ENCODE measurements around the gene RDX. TPM values are rescaled to one million over a fixed set of nuclear protein-coding genes. Genes with fewer than 3 reads are reported as not detected.
"Not testable (repeated sequence)": the region's sequence is repeated elsewhere in the genome, so short reads cannot be mapped to it uniquely, and the experiment has no call there.

RDX gene
- total RNA-seq, 1 donor from 2014 or later, result 127 TPM

DNA sequence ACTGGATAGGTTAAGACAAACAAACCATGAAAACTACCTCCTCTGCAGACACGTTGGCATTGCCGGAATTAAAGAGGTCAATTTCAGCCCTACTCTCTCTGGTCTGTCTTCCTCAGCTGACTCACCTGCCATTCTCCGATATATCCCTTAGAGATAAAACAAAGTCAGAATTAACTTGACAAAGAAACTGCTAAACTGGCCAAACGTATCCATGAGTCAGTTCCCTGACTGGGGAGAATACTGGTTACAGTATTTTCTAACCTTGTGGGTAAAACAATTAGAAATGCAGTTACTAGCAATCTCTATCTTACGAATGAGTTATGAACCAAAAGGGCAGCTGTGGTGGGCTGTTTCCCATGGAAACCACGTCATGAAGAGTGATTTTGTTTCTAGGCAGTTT, 96.2 kb downstream of the RDX start:
- DNase-seq (ENCODE audit: low read depth, low spot score), result no peak

DNA sequence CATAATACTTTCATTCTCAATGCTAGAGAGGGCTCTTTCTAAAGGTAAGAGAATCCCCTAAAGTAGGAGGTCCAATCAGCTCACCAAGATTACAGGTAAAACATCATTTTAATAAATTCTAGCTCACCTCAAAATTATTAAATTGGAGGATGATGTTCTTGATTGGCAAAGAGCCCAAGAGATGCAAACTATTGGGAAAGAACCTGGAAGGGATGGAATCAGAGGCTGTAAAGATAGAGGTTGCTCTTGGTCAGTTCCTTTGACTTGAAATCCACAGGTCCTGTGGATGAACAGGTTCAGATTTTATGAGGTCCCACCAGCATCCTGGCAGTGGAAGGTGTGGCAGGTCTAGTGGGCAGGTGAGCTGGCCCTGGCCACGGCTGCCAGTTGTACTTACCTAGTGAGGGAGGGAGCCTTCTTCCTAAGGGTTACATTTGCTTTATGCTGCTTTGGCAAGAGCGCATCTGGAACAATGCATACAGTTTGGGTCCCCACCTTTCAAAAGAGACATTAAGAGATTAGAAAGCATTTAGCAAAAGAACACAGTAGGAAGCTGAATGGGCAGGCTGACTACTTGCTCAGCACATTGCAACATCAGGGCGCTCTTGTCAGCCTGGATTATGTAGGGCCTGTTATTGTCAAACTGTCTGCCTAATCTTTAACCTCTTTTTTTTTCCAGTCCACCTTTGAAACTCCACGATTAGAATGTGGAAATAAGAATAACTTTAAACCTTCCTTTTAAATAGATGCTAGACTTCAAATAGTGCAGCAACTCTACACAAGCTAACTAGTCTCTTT, 97.0 kb downstream of the RDX start:
- DNase-seq (ENCODE audit: low read depth, low spot score), result no peak

DNA sequence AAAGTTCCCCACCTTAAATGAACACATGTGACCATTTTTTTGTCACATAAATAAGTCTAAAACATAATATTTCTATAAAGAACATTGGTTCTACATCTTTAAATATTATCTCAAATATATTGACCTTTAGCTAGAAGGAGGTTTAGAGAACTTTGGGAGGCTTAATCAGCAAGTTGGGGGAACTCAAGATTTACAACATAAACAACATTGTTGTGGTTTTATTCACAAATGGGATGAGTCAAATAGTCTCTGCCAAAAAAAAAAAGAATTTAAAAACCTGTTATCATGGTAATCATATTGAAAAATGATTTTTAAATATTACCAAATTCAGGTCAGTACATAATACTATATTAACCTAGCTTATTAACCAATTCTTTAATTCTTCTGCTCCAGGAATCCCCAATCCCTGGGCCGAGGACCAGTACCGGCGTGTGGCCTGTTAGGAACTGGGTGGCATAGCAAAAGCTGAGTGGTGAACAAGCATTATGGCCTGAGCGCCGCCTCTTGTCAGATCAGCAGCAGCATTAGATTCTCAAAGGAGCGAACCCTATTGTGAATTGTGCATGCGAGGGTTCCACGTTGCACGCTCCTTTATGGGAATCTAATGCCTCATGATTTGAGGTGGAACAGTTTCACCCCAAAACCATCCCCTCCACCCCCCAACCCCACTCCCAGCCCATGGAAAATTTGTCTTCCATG, 98.2 kb downstream of the RDX start:
- DNase-seq (ENCODE audit: low read depth, low spot score), result no peak

DNA sequence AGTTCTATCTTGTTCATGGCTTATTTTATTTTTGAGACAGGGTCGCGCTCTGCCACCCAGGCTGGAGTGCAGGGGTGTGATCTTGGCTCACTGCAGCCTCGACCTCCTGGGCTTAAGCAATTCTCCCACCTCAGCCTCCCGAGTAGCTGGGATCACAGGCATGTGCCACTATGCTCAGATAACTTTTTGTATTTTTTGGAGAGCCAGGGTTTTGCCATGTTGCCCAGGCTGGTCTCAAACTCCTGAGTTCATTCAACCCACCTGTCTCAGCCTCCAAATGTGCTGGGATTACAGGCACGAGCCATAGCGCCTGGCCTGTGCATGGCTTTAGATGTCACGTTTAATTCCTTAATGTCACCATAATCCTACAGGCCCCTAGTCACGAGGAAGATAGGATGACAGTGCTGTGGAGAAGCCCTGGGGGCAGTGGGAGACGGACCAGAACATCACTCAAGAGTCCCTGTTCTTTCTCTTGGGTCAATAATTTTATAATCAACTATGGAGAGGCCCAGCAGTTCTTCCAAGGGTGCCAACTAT, 99.5 kb downstream of the RDX start:
- DNase-seq (ENCODE audit: low read depth, low spot score), result no peak

DNA sequence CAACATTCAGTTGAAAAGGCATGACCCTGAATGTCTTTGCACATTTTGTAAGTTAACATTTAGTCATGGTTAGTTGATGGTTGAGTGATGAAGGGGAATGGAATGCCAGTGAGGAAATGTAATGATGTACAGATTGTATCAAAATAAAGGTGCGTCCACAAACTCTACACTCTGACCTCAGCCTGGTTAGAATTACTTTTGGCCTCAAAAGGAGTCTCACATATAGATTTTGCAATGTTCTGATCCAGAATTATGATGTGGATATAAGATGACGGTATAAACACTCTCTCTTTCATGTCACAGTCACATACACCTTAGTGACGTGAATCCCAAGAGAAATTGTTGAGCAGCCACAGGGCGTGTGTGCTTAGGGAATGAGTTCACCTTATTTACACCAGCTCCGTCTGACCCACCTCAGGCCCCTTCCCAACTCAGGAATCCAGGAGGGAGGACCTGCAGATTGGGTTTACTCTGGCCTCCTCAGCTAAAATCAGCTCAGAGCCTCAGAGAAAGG, 100.1 kb downstream of the RDX start:
- DNase-seq (ENCODE audit: low read depth, low spot score), result no peak

DNA sequence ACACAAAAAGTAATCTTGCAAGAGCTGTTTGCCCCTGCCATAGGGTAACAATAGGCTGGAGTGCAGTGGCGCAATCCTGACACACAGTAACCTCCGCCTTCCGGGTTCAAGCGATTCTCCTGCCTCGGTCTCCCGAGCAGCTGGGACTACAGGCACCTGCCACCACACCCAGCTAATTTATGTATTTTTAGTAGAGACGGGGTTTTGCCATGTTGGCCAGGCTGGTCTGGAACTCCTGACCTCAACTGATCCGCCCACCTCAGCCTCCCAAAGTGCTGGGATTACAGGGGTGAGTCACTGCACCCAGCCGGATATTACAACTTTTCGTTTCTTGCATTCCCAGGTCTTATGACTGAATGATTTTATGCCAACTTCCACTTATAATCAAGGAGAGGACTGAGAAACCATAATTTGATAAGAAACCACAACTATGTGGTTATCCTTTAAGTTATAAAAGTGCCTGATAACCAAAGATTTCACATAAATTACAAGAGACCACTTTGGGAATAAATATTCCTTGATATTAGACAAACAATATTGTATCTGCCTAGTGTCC, 102.1 kb downstream of the RDX start:
- DNase-seq (ENCODE audit: low read depth, low spot score), result peak; percentile 47

DNA sequence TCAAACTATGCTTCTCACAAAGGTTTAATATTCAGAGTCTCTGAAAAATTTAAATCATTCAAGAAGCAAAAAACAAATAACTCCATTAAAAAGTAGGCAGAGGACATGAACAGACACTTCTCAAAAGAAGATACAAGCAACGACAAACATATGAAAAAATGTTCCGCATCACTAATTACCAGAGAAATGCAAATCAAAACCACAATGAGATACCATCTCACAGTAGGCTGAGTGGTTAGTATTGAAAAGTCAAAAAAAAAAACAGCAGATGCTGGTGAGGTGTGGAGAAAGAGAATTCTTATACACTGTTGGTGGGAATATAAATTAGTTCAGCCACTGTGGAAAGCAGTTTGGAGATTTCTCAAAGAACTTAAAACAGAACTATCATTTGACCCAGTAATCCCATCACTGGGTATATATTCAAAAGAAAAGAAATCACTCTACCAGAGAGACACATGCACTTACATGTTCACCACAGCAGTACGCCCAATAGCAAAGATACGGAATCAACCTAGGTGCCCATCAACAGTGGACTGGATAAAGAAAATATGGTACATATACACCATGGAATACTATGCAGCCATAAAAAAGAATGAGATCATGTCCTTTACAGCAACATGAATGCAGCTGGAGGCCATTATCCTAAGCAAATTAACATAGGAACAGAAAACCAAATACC, 103.7 kb downstream of the RDX start:
- not testable (repeated sequence) for DNase-seq (ENCODE audit: low read depth, low spot score)

DNA sequence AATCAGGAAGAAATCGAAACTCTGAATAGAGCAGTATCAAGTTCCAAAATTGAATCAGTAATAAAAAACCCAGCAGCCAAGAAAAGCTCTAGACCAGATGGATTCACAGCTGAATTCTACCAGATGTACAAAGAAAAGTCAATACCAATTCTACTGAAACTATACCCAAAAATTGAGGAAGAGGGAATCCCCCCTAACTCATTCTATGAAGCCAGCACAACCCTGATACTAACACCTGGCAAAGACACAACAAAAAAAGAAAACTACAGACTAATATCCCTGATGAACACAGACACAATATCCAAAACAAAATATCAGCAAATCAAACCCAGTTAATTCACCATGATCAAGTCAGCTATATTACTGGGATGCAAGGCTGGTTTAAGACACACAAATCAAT, 105.5 kb downstream of the RDX start:
- no peak for DNase-seq (ENCODE audit: low read depth, low spot score)

DNA sequence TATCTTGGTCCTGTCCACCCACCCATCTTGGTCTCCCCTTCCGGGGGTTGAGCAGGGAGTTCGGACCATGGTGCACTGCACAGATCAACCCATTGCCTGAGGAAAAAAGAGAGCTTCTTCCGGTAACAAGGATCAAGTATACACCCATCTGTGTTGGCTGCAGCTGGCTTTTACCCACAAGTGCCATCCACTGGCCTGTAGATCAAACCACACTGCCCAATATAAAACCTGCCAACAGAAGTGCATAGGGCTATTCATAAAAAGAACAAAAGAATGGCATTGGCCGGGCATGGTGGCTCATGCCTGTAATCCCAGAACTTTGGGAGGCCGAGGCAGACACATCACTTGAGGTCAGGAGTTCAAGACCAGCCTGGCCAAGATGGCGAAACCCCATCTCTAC, 108.7 kb downstream of the RDX start:
- no peak for DNase-seq (ENCODE audit: low read depth, low spot score)

DNA sequence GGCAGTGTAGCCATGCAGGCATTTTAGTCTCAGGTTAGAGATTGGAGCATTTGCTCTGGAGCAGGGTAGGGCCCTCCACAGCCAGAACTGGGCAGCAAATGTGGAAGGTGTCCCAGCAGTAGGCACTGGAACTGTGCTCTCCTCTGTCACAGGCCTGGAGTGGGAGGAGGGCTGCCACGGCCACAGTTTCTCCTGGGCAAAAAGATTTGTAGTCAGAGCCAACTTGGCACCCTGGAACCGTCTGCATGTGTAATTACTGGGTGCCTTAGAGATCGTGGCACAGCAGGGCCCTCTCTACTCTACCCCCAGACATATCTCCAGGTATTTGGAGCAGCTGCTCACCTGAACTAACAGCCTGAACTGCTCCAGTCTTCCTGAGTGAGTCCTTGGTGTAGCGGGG, 109.5 kb downstream of the RDX start:
- DNase-seq (ENCODE audit: low read depth, low spot score), result no peak

DNA sequence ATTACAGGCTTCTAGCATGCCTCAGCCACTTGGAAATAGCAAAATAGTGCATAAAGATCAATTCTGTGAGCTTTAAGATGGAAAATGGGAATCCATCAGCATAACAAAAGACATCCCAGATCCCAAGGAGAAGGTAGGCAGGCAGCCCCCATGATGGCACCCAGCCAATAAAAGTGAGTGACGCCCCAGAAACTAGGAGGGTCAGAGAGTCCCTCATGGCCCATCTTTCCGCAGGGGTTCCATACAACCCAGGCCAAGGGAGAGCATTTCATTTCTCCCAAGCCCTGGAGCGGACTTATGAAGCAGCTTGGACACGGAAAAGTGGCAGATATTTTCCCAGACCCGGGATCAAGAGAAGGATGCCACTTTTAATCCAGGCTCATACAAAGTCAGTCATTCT, 110.0 kb downstream of the RDX start:
- DNase-seq (ENCODE audit: low read depth, low spot score), result no peak

DNA sequence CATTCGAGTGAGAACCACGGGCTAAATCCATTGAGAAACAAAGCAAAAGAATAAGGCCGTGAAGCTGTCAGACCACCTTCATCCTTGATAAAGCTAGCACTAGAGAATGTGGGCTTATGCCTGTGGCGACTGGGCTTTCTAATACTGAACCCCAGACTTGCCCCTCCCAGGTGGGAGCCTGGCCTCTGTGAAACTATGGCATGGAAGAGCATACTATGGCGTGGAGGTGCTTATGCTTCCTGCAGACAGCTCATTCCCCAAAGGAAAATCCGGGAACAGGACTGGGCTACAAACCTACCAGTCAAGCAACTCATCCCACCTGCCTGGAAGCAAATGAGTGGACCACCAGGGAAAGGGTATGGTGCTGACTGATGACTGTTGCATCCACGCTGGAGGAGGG, 110.8 kb downstream of the RDX start:
- no peak for DNase-seq (ENCODE audit: low read depth, low spot score)

DNA sequence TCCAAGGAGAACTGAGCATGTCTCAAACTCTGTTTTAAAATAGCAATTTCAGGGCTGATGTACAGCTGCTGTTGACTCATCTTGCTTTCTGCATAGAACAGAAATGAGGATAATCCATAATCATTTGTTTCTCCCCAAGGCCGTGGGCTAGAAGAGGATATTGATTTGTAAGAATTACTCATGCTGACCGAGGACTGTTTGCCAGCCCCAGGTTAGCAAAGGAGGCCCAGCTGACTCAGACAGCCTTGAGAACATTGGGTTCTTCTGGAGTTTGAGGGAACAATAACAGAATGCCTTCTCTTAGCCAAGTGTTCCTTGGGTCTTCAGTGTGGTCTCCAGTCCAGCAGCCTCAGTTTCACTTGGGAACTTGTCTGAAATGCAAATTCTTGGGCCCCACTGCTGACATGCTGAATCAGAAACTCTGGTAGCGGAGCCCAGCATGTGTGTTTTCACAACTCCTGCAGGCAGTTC, 111.3 kb downstream of the RDX start:
- no peak for DNase-seq (ENCODE audit: low read depth, low spot score)

DNA sequence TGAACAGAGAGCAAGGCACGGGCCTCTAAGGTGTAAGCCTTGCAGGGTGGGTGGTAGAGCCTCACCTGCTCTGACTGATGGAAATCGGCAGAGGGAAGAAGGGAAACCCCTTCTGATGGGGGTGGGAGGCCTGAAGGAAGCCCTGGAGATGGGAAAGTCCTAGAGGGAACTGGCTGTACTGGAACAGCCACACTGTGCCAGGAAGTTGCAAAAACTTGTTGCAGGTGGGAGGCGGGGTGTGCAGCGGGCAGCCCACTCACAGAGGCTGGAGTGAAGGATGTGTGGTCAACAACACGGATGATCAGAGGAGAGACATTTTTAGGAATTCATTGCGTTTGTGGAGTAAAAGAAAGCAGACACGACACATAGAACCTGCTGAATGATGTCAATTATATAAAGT, 112.0 kb downstream of the RDX start:
- DNase-seq (ENCODE audit: low read depth, low spot score), result no peak

DNA sequence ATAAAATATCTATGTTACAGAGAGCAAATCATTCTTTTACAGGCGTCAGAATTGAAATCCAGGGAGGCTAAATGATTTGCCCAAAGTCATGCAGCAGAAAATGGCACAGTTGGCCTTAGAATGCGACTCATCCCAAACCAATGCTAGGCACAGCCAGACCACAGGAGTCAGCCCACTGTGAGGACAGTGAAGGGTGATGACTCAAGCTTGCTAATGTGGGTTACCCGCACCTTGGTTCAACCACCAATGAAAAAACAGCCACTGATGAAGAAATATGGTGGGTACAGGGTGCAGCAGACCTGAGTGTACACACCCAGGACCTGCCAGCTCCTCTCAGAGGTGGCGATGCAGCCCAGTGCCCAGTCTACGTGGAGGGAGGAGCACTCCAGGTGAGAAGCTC, 113.5 kb downstream of the RDX start:
- DNase-seq (ENCODE audit: low read depth, low spot score), result no peak

DNA sequence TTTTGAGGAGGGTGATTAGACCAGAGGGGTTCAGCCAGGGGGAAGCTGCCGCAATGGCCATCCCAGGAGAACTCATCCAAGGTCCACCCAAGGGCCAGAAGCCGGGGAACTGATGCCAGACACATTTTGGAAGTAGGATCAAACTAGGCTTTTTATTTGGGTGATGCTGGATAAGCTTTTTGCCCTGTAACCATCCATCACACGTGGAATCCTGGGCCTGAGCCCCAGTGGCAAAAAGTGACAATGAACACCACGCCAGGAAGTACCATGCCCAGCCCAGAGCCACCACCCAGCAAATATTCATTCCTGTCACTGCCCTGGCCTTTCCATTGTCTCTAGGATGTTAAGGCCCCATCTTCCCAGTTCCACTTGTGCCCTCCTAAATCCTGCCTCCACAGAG, 117.3 kb downstream of the RDX start:
- DNase-seq (ENCODE audit: low read depth, low spot score), result no peak

DNA sequence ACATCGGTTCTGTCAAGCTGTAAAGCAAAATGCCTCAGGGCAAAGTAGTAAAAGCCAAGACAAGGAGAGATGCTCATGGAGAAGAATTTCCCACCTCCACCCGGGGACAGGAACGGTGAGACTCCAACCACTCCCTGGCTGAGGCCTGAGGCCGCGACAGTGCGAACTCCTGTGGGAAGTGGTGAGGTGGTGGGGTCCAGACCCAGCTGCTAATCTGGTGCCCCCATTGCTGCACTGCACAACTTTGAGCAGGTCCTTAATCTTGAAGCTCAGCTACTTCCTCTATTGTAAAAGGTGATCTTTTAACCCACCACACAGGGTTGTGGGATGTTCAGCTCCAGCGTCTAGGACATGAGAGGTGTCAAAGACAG, 119.3 kb downstream of the RDX start:
- DNase-seq (ENCODE audit: low read depth, low spot score), result no peak

DNA sequence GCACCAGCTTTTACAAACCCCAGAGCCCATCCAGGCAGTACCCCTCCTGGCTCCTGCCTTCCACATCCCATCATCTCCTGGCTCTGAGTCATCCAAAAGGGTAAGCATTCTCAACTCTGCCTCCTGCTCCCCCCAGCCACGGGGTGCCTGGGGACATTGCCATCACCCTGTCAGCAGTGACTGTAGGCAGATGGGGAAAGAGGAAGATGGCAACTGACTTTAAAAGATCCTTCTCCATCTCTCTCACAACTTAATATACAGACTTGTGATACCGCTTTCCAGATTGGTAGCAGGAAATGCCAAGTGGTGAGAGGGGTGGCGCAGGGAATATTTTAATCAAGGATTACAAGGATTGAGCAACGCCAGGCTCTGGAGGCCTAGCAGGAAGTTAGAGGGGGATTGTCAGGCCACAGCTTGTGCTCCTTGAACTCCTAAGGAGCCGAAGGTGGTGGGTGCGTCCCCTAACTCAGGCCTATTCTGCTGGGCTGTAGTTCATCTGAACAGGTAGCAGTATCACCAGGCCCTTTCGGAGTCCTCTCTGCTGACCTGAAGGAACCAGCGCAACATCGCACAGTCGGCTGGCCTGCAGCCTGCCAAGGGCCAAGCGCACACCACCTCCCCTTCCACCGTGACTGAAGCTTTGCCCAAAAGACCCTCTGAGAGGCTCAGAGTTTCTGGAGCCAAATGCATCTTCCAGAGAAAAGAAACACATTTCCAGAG, 119.9 kb downstream of the RDX start:
- DNase-seq (ENCODE audit: low read depth, low spot score), result no peak

DNA sequence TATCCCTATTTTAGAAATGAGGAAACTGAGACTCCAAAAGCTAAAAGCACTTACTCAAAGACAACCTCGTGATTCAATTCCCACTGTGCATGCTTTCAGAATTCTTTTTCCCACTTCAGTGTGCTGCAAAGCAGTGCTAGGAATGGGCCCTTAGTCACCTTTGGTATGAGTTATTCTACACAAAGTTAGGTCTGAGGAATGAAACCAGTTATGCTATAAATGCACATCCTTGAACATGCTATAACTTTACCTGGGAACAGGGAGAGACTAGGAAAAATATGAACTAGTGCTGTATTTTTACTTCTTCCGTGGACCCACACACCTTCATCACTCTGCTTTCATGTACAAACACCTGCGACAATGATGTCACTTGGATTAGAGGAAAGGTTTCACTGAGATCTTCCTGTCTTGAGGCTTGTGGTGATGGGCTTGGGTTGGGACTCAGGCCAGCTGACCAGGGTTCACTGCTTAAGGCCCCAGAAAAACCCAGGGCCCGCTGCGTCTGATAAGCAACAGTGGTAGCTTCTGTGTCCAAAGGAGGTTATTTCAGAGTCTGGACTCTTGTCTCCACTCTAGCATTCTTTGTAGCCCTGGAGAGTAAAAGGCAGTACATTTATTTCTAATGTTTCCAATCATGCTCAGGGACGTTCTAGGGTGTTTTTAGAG, 121.6 kb downstream of the RDX start:
- no peak for DNase-seq (ENCODE audit: low read depth, low spot score)

DNA sequence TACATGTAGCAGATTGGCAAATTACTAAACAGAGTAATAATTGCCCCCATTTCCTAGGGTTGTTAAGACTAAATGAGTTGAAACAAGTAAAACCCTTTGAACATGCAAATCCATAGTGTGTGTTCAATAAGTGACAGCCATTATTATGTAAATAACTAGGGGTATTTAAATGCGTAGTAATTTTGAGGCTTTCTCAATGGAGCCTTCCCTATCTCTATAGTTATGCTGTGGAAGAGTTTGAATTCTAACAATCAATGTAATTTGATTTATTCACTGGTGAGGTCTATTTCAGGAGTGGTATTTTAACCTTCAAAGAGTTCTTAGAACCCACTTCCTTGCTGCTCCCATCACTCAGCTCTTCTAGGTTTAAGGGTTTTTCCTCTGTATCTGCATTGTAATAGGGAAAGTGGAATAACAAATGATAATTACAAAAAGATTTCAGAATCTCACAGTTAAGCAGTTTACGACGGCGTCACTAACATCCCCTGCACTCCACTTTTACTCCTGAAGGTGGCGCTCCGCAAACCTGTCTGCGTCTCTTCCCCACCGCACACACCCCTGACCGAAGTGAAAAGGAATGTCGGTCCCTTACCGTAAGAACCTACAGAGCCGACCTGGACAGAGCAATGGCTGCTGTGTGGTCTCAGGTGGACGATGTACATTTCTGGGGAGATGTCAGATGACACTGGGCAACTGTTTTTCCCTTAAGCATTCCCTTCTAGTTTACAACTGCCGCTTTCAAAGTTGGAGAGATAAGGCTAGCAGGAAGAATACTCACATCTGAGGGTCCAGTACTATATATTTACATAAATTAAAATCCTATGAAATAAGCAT, 122.4 kb downstream of the RDX start:
- peak; percentile 35 for DNase-seq (ENCODE audit: low read depth, low spot score)

Measured in pulmonary artery endothelial cell (primary cell).